ENCODE results near the gene IFNL1.

DNA sequence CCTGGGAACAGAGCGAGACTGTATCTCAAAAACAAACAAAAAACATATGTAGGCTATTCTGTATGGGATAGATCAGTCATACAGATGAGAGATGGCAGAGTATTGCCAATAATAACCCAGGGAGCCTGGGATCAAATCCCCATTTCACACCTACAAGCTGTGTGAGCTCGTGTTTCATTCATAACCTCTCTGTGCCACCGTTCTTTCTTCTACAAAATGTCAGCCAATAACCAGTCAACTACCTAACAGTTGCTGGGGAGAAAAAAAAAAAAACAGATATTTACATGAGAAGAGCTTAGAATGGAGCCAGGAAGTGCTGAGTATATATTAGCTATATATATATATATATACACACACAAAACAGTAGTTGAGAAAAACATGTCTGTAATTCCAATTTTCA, 34.5 kb upstream of the IFNL1 start:
- no peak for TF ChIP-seq POLR2A (IDR thresholded peaks at IDR 0.05)
- TF ChIP-seq, protein P1, sequence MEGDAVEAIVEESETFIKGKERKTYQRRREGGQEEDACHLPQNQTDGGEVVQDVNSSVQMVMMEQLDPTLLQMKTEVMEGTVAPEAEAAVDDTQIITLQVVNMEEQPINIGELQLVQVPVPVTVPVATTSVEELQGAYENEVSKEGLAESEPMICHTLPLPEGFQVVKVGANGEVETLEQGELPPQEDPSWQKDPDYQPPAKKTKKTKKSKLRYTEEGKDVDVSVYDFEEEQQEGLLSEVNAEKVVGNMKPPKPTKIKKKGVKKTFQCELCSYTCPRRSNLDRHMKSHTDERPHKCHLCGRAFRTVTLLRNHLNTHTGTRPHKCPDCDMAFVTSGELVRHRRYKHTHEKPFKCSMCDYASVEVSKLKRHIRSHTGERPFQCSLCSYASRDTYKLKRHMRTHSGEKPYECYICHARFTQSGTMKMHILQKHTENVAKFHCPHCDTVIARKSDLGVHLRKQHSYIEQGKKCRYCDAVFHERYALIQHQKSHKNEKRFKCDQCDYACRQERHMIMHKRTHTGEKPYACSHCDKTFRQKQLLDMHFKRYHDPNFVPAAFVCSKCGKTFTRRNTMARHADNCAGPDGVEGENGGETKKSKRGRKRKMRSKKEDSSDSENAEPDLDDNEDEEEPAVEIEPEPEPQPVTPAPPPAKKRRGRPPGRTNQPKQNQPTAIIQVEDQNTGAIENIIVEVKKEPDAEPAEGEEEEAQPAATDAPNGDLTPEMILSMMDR (IDR thresholded peaks at IDR 0.05) = no peak

All from heart left ventricle (tissue), 13 donors.